Endothelial cell of umbilical vein (primary cell): ENCODE results near the gene ATP9B.

Source experiments
- CTCF ChIP-seq, 2 donors: IDR thresholded peaks; 1 replicate in 1 of 2; 2 replicates in 1 of 2; pipeline ENCODE4 v1.5.1; 2011; ENCODE audit warnings: low read length in 2 of 2, mild to moderate bottlenecking in 2 of 2, moderate library complexity in 2 of 2, control low read depth in 1 of 2, inconsistent platforms in 1 of 2, low read depth in 1 of 2; ENCODE audit not compliant: insufficient read depth in 1 of 2; ENCODE audit errors: extremely low read depth in 1 of 2
- EZH2 ChIP-seq: IDR thresholded peaks from 2 replicates; pipeline ENCODE4 v1.6.1; 2012; ENCODE audit warnings: borderline replicate concordance, low read depth, mild to moderate bottlenecking, moderate library complexity, low read length, inconsistent platforms; ENCODE audit not compliant: severe bottlenecking
- FOS ChIP-seq: IDR thresholded peaks from 2 replicates; pipeline ENCODE4 v1.6.1; 2011; ENCODE audit warnings: mild to moderate bottlenecking, low read length, moderate library complexity, borderline replicate concordance; ENCODE audit not compliant: insufficient read depth
- POLR2A ChIP-seq: IDR thresholded peaks from 2 replicates; pipeline ENCODE4 v1.6.1; 2012; ENCODE audit warnings: low read depth, mild to moderate bottlenecking, control low read depth, low read length
- POLR2AphosphoS5 ChIP-seq: IDR thresholded peaks from 2 replicates; pipeline ENCODE4 v1.6.1; 2012; ENCODE audit warnings: low read depth, mild to moderate bottlenecking, control low read depth, low read length, moderate library complexity; ENCODE audit not compliant: insufficient read depth

- no peak for TF ChIP-seq POLR2A
- peak; percentile 6 to 43 for TF ChIP-seq CTCF (IDR thresholded peaks at IDR 0.05; ENCODE audit: extremely low read depth in 1 of 2, insufficient read depth in 1 of 2, low read depth in 1 of 2, low read length in 2 of 2)
- no peak for TF ChIP-seq POLR2AphosphoS5
- no peak for TF ChIP-seq EZH2
- no peak for TF ChIP-seq FOS
Measured at GRCh38 chr18:79353267-79353666, 284.1 kb downstream of the ATP9B start.
